Activated CD8-positive, alpha-beta memory T cell treated with anti-CD3 and anti-CD28 coated beads for 1 hour (primary cell): ENCODE data around the gene PRKAG2.
"Not testable (repeated sequence)": the region's sequence is repeated elsewhere in the genome, so short reads cannot be mapped to it uniquely, and the experiment has no call there.

Experiments
- DNase-seq, 2 donors: peaks; one replicate each; pipeline ENCODE4 v3.0.0-alpha.2; 2020; ENCODE audit warnings: low read depth in 1 of 2; ENCODE audit errors: extremely low read depth in 1 of 2

Gene PRKAG2

GRCh38 chr7:151852486-151853396, 24.2 kb downstream of the PRKAG2 start:
- DNase-seq: no peak

- no peak for DNase-seq
These were observed 25.1 kb downstream of the PRKAG2 start for GRCh38 chr7:151851782-151852181.

GRCh38 chr7:151851145-151851751, 25.7 kb downstream of the PRKAG2 start:
- no peak for DNase-seq

- DNase-seq: no peak
These were observed 26.3 kb downstream of the PRKAG2 start for GRCh38 chr7:151850491-151851124.

GRCh38 chr7:151849879-151850260, 27.0 kb downstream of the PRKAG2 start:
- DNase-seq: no peak

GRCh38 chr7:151849008-151849878, 27.7 kb downstream of the PRKAG2 start:
- no peak for DNase-seq

GRCh38 chr7:151847681-151848081, 29.2 kb downstream of the PRKAG2 start:
- DNase-seq: no peak

- no peak for DNase-seq
These were observed 29.8 kb downstream of the PRKAG2 start for GRCh38 chr7:151847136-151847535.

- DNase-seq: no peak
These were observed 31.3 kb downstream of the PRKAG2 start for GRCh38 chr7:151845412-151846205.

GRCh38 chr7:151844825-151845200, 32.1 kb downstream of the PRKAG2 start:
- no peak for DNase-seq

- no peak for DNase-seq
These were observed 32.7 kb downstream of the PRKAG2 start for GRCh38 chr7:151844071-151844824.

GRCh38 chr7:151843181-151843580, 33.7 kb downstream of the PRKAG2 start:
- DNase-seq: no peak

- not testable (repeated sequence) for DNase-seq
These were observed 35.4 kb downstream of the PRKAG2 start for GRCh38 chr7:151841395-151842051.

GRCh38 chr7:151840088-151840910, 36.6 kb downstream of the PRKAG2 start:
- no peak for DNase-seq

- no peak for DNase-seq
These were observed 37.4 kb downstream of the PRKAG2 start for GRCh38 chr7:151839451-151839921.

GRCh38 chr7:151838861-151839381, 38.0 kb downstream of the PRKAG2 start:
- peak; percentile 4 to 10 for DNase-seq

GRCh38 chr7:151838072-151838471, 38.8 kb downstream of the PRKAG2 start:
- no peak for DNase-seq
